HG03159 (cell line): ENCODE measurements around the gene SPECC1L.

Experiments
- ATAC-seq: cut with Tn5 transposase; IDR thresholded peaks from one replicate; pipeline ENCODE4 v1.9.1; 2021; ENCODE audit warnings: mild to moderate bottlenecking, moderate library complexity; ENCODE audit not compliant: unreplicated experiment

SPECC1L gene

DNA sequence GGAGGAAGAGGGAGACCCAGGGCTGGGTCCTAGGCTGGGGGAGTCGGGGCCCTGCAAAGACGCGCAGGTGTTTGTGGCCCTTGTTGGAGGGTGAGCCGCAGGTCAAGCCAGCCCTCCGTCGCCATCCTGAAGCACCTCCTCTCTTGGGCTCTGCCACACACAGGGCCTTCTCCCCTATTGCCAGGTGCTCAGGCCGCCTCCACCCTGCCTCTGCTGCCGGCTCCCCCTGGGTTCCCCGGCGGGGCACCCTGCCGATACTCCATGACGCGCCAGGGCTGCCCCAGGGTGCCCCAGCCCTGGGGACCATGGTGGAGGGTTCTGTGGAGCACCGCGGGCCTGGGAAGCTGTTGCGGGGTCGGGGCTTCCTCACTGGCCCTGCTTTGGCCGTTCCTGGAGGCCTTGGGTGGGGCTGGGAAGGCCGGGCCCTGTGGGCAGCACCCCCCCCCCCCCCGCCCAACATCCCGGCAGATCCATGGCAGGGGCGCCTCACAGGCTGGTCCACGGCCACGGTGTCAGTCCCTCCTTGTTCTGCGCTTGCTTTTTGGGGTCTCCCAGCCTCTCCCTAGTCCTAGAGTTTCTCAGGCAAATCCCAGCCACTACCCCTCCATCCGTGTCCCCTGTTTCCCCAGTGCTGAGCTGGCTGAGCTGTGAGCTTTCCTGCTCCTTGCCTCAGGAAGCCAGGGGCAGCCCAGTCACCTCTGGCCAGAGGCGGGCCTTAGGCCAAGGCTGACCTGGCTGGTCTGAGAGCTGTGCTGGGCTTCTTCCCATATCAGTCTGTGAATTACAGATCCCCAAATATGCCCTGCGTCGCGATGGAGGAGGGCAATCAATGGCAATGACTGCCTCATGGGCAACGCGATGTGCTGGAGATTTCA is 154.5 kb downstream of the SPECC1L start:
- ATAC-seq, result no peak

DNA sequence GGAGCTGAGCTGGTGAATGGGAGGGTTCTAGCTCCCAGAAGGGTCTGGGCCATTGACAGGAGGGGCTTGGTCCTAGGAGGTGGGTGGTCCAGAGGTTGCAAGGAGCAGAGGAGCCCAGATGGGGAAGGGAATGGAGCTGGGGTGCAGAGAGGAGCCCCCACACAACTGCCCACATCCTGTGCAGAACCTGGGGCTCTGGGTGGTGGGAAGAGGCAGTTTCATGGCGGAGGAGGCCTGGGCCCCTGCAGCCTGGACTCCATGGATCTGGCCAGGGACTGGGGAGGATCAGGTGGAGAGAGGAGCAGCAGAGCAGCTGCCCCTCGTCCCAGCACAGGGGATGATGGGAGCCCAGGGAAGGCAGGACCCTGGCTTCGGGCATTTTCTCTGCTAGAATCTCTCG is 155.8 kb downstream of the SPECC1L start:
- no peak for ATAC-seq

DNA sequence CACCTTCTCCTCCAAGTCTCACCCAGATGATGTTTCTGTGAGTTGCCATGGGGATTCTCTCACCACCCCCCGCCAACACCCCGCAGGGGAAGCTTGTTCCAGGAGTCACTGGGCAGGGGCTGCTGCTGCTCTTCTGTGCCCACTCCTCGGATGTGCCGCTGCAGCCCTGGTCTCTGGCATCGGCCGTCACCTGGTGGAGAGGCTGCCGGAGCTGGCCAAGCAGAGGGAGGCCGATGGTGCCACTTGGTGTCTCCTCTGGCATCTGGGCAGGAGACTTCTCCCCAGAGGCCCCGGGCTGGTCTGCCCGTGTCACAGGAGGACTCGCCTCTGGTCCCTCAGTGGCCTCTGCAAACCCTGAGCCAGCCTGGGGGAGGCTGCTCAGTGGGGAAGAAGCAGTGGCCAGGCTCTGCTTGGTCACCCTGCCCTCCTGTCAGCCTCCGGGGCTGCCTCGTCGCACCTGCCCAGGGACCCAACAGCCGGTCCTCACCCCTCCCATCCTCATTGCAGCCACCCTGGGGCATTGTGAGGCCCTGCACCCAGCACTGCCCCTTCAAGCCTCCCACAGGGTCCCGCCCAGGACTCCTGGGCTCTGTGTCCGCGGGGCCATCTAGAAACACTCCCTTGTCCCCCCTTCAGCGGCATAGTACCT is 156.3 kb downstream of the SPECC1L start:
- no peak for ATAC-seq

DNA sequence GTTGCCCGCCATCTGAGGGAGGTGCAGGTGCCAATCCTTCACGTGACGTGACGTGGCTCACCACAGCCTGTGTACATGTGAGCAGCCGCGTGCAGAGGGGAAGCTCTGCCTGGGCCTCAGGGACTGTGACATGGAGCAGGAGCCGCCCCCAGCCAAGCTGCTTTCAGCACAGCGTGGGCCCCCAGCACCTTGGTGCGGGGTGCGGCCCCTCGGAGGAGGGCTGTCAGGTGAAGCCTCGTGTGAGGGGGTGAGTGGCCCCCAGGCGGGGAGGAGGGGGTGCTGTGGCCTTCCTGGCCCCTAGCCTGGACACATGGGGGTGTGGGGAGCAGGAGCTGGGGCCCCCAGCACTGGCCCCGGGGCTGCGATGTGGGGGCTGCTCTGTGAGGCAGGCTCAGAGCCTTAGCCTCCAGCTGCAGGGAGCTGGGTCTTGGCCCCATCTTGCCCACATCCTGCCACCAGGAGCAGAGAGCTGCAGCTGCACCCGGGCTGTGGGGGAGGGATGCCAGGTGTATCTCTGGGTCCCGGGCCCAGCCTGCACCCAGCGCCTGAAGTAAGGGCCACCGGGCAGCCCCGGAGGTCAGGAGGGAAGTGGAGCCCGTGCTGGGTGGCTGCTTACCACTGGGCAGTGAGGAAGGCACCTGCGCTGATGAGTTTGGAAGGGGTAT is 157.0 kb downstream of the SPECC1L start, which contains the start of gene ADORA2A:
Gene ADORA2A, plus strand, starts transcription at position 100 of the 665 bp plus-strand sequence. CDS start 5,806 bp downstream, outside the sequence.
- ATAC-seq, result peak; percentile 38

DNA sequence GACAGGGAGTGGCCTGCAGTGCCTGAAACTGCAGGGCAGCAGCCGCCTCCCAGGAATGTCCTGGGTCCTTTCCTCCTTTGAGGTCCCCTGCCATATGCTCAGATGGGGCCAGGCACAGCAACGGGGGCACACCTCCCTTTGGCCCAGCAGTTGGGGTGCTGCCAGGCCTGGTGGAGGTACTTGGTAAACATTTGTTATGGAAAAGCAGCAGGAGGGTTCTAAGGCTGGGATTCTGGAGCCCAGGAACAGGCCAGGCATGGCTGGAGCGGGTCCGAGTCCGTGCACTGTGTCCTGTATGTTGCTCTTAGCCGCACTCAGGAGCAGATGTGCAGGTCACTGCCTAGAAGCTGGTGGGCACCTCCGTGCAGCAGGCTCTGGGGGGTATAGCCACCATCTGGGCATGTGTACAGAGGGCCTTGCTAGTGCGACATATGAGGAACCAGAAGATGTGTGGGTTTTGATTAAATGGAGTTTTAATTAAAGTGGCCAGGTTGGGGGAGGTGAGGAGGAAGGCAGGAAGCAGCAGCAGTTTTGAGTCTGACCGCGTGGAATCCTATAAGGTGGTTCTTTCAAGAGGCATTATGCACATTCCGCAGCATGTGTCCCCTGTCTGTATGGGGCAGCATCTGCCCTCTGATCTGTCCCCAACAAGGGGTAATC is 158.2 kb downstream of the SPECC1L start:
- no peak for ATAC-seq

DNA sequence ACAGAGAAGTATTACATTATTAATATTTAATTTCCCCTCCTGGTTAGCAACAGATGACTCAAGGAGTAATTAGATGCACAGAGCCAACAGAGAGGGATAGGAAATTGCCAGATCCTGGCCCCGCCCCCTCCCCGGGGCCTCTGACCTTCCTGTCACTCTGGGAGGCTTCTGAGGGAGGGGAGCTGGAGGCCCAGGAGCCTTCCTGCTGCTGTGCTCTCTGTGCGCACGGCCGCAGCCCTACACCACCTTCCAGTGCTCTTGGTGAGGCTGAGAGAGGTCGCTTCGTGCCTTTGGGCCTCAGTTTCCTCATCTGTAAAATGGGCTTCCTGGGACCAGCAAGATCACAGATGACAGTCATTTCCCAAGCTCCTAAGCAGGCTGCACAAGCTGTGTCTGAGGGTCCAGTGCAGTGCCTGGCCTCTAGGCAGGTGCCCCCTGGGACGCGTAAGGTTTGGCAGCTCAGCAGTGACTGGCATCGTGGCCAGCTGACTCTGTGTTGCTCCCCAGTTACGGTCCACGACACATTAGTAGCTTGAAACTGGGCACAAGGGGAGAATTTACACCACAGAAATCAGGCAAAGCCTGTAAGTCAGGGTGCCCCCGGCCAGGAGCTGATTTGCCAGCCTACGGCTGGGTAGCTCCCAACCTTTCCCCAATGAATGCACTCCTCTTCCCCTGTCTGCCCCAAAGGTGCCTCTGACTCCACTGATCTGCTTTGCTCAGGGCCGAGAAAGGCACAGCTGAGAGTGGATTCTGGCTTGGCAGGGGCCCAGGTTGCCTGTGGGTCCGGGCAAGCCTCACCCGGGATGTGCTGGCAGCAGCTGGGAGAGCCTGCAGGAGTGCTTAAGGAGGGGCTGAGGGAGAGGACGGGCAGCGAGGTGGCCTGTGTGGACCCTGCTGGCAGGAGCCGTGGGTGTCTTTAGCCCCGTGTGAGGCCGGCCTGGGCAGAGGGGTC is 159.1 kb downstream of the SPECC1L start:
- no peak for ATAC-seq

DNA sequence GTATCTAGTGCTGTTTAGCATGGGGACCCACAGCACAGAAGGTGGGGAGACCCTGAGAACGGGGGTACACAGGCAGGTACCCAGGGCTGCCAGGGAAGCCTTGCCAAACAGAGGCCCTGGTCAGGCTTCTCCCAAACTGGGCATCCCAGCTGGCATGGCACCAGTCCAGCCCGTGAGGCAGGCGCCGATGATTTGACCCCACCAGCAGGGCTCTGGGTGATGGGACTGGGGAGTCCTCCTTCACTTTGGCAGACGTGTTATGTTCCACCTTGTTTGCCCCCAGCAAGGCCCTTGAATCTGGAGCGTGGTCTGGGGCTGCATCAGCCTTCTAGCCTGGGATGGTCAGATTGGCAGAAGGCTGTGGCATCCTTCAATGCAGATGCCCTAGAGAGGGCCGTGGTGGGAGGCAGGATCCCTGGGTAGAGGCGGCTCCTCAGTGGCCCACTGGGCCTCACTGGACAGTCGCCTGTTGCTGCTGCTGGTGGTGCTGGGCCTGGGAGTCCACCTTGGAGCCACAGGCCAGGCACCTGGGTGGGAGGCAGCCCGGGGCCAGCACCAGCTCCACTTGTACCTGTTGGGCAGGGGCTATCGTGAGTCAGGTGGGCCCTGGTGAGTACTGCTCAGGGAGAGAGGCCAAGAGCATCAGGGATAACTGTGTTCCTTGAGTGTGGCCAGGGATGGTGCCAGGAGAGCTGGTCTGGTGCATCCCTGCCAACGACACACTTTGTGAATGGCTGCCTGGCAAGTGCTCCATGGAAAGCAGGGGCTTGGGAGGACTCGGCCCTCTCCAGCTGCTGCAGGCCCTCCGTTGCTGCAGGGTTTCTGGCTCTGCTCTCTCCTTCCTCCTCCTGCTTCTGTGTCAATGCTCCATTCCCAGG is 160.0 kb downstream of the SPECC1L start:
- no peak for ATAC-seq

DNA sequence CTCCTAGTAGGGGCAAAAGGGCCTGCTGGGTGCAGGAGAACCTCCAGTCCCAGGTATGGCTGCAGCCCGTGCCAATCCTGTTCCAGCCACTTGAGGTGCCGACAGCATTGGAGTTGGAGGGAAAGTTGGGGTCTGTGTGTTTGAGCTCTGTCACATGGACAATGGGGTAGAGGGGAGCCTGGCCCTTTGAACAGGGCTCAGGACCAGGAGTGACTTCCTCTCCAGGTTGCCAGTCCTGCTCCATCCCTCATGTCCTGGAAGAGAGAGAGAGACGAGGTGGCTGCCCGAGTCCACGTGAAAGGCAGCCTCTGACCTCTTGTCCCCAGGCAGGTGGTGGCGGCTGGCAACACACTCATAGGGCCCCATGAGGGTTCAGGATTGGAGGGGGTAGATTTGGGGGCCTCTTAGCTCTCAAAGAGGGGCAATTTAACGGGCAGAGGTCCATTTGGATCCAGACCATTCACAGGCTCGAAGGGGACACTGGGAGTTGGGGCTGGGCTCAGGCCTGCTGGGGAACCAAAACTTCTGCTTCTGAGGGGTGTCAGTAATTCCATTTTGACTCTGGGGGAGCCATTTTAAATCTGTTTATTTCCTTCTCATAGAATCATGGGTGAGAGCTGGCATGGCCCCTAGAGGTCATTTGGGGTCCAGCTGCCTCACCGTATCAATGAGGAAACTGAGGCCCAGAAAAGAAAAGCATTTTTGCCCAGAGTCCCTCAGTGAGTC is 160.8 kb downstream of the SPECC1L start:
- no peak for ATAC-seq

DNA sequence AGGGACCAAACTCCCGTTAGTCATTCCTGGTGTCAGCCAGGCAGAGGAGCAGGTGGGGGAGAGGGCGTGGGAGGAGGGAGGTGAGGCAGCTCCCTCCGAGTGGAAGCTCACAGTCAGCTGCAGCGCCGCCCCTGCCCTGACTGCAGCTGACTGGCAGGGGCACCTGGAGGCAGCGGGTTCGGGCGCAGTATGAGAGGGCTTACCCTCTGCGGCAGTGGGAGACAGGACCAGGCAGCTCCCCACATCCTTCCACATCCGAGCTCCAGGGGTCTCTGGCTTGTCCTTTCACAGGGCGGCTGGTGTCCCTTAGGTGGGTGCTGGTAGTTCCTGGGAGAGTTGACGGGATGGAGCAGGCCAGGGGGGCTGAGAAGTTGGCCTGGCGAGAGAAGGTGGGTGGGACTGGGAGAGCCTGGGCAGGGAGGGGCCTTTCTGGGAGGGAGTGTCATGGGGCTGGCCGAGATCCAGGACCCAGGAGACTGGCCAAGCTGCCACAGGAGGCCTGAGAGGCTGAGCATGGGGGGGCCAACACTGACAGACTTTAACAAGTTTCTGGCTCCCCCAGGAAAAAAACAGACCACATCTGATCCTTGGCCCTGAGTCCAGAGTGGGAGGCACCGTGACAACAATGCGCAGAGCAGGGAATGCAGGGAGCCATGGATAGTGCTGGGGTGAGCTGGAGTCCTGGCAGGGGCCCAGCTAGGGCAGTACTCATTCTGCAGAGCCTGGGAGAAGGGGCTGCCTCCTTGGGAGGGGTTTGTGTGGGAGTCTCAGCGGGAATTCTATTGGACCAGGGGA is 161.6 kb downstream of the SPECC1L start:
- no peak for ATAC-seq

DNA sequence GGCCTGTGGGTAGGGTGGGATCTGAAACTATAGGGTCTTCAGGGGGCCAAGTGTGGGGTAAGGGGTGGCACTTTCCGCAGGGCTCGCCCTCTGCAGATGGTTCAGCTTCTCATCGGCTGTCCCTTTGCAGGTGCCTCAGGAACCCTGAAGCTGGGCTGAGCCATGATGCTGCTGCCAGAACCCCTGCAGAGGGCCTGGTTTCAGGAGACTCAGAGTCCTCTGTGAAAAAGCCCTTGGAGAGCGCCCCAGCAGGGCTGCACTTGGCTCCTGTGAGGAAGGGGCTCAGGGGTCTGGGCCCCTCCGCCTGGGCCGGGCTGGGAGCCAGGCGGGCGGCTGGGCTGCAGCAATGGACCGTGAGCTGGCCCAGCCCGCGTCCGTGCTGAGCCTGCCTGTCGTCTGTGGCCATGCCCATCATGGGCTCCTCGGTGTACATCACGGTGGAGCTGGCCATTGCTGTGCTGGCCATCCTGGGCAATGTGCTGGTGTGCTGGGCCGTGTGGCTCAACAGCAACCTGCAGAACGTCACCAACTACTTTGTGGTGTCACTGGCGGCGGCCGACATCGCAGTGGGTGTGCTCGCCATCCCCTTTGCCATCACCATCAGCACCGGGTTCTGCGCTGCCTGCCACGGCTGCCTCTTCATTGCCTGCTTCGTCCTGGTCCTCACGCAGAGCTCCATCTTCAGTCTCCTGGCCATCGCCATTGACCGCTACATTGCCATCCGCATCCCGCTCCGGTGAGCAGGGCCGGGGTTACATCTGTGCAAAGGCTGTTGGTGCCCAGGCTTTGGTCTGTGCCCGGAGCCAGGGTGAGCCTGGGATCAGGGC is 162.6 kb downstream of the SPECC1L start:
- ATAC-seq, result no peak

DNA sequence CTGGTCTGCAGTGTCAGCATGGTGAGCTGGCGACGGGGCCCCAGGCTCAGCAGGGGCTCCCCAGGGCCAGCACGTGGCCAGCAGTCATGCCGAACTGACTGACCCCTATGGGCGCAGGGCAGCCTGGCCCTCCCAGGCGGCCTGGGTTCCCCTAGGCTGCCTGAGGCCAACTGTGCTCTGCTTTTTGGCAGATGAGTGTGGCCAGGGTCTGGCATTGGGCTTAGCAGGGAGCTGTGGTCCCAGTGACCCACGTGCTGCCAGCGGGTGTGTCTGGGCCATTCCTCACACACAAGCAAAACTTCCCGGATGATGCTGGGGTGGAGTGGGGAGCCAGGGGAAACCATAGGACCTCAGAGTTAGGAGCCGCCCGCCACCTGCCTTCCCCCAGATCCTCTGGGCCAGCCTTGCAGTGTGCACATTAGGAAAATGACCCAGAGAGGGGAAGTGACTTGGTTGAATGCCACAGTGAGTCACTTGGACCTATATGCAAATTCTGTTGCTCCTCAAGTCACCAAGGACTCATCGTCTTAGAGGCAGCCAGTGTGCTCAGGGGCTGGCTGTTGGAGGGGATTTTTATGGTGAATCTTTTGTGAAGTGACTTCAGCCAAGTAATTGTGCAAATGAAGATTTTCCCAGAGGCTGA is 163.3 kb downstream of the SPECC1L start:
- peak; percentile 61 for ATAC-seq

DNA sequence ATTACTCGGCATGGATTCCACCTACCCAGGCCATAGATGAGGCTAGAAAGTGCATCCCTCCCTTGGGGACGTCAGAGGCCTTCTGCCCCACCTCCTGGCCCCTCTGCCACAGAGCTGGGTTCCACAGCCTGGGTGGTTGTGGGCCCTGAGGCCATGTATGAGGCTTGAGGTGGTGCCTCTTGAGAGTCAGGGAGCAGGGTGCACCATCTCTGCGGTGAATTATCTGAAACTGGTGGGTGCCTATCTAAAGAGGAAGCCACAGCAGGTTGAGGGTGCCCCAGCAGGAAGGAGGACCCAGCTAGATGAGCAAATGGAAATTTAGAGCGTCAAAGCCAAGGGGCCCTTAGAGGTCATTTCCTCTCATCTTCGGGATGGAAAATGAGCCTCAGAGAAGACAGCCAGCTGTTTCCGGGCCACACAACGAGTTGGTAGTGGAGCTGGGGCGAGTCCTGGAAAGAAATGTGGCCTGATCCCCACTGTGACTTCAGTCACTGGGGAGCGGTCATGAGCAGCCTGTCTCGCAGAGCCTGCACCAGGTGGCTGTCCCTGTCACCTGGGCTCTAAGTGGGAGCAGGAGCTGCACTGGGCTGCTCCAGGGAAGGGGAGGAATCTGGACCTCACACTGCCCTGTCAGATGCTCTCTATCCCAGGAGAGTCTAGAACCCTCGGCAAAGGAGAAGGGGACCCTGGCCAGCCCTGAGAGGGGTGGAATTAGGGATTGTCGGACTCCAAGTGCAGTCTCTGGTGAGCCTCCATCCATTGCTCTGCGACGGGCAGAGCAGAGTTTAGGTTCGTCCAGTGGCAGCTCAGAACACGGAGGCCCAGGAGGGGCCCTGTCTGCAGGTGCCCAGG is 164.1 kb downstream of the SPECC1L start:
- peak; percentile 51 for ATAC-seq

DNA sequence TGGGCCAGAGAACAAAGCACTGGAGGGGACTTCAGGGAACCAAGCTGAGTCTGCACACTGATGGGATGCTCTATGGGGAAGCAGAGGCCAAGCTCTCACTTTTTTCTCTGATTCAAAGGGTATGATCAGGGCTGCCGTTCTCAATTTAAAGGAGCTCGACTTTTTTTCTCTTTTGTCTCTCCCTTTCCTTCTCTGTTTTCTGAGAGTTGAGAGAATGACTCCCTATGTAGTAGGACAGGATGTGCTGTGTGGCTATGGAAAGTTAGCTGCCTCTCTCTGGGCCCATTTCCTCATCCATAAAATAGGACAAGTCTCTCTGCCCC is 164.7 kb downstream of the SPECC1L start:
- no peak for ATAC-seq

DNA sequence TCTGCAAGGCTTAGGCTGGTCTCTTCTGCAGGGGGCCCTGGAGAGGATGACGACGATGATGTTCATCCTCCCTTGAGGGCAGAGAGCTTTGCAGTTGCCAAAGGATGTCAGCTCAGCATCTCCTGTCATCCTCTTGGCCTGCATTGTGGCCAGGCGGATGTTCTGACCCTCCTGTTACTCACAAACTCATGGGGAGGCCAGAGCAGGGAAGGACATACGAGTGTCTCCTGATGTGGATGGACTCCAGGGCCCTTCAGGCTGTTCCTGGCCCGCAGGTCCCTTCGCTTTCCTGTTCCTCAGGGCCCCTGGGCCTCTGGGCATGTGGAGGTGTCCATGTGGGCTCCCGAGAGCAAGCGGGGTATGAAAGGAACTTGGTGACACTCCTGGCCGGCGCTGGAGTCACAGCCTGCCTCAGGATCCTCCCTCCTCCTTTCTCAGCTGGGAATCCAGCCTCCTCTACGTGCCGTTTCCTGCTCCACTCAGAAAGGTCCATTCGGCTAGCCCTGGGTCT is 165.3 kb downstream of the SPECC1L start:
- ATAC-seq, result no peak

DNA sequence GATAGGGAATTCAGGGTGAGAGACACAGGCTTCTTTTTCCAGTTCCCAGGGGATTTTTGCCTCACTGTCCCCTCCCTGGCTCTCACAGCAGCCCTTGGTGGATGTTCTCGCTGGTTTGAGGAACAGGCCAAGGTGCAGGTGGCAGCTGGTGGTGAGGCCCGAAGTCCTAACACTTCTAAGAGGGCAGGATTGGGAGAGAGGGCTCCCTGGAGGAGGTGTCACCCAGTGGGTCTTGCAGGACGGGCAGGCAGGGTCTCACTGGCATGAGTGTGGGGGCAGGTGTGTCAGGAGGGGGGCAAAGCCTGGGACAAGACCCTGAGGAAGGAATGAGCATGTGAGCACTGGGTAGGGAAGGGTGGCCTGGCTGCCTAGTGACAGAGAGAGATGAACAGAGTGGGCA is 165.9 kb downstream of the SPECC1L start:
- ATAC-seq, result no peak
